SK-N-SH treated with all-trans-retinoic acid at 6 μM for 48 hours (cell line): ENCODE measurements around the gene TFB2M.

Source experiments
- ARNTL ChIP-seq: fragments of 450-650 bp; formaldehyde crosslinking; IDR thresholded peaks from 2 replicates; pipeline ENCODE4 v1.5.0; 2020; ENCODE audit warnings: low read depth, mild to moderate bottlenecking, moderate library complexity, borderline replicate concordance
- SNAI2 ChIP-seq: fragments of 250-450 bp; sonication (Bioruptor Pico); IDR thresholded peaks from 2 replicates; pipeline ENCODE4 v1.5.0; 2020; ENCODE audit warnings: mild to moderate bottlenecking, moderate library complexity
- ZFP3 ChIP-seq: fragments of 250-450 bp; sonication (Bioruptor Pico); IDR thresholded peaks from 2 replicates; pipeline ENCODE4 v1.5.0; 2020; ENCODE audit warnings: mild to moderate bottlenecking, moderate library complexity

GRCh38 chr1:246608616-246609376 is 42.7 kb upstream of the TFB2M start:
- TF ChIP-seq ZFP3 (no peak), ARNTL (no peak), SNAI2 (no peak)
